Spinal cord (tissue), 10 donors: ENCODE measurements around the gene ERCC5. TPM values are rescaled to one million over a fixed set of nuclear protein-coding genes. Genes with fewer than 3 reads are reported as not detected.

Experiments
- DNase-seq, 6 donors: peaks; one replicate each; pipeline versions ENCODE4 v3.0.0 to v3.0.0-alpha.2; 2013 to 2015; ENCODE audit warnings: low spot score in 6 of 6, low read depth in 4 of 6
- H3K27ac ChIP-seq: one replicate; pipeline ENCODE4 v1.5.1; 2013; ENCODE audit warnings: low read depth, low read length, control low read depth
- H3K27me3 ChIP-seq: one replicate; pipeline ENCODE4 v1.6.1; 2013; ENCODE audit warnings: low read length; ENCODE audit not compliant: control insufficient read depth, insufficient read depth
- H3K36me3 ChIP-seq: one replicate; pipeline ENCODE4 v1.6.1; 2013; ENCODE audit warnings: low read length; ENCODE audit not compliant: control insufficient read depth, insufficient read depth
- H3K4me1 ChIP-seq: one replicate; pipeline ENCODE4 v1.6.1; 2013; ENCODE audit warnings: low read length; ENCODE audit not compliant: control insufficient read depth, insufficient read depth
- H3K4me3 ChIP-seq: one replicate; pipeline ENCODE4 v1.5.1; 2013; ENCODE audit warnings: low read depth, low read length, control low read depth
- H3K9me3 ChIP-seq: one replicate; pipeline ENCODE4 v1.6.1; 2013; ENCODE audit warnings: low read length; ENCODE audit not compliant: control insufficient read depth, insufficient read depth
- whole genome bisulfite sequencing: methylation state at CpG from one replicate; pipeline ENCODE4 v1.1.5; 2013; ENCODE audit warnings: missing lambda C conversion rate; ENCODE audit not compliant: insufficient coverage; 5-methylcytosine and 5-hydroxymethylcytosine counted together
- polyA plus RNA-seq, 2 donors: library from polyadenylated mRNA; unstranded; fragments of 120-200 nt; gene quantifications; one replicate each; pipeline ENCODE4 v1.2.1, GENCODE V29; 2013; ENCODE audit not compliant: insufficient read length in 2 of 2
- total RNA-seq, 2 donors: library from RNA; depleted of rRNA in 1 of 2; stranded (reverse); fragments of 120-200 nt in 1 of 2; fragments of >200 nt in 1 of 2; gene quantifications; one replicate each; pipeline versions ENCODE4 v1.2.3 to v1.2.4, GENCODE V29; 2013 to 2014
- donor health status: healthy.

The ERCC5 gene
- total and polyA plus RNA-seq, 4 donors, result 50.2 to 69.4 (median 55.4) TPM

- H3K27me3 ChIP-seq, result no peaks in the 10 kb centered on the region
- peaks cover 3% of the 10 kb centered on the region for H3K36me3 ChIP-seq
- H3K27ac ChIP-seq, result no peak overlapping the region
- H3K9me3 ChIP-seq, result peaks cover 2% of the 10 kb centered on the region
- 84% methylated on average over 7 of the region's 7 CpGs for WGBS
- DNase-seq, result no peak
- H3K4me3 ChIP-seq, result no peak overlapping the region
- no peaks in the 10 kb centered on the region for H3K4me1 ChIP-seq
Observed at GRCh38 chr13:102814025-102814607, 31.7 kb upstream of the ERCC5 start.

- Histone ChIP-seq H3K9me3 (peaks cover 2% of the 10 kb centered on the region), H3K27ac (no peak overlapping the region), H3K4me1 (no peaks in the 10 kb centered on the region), H3K27me3 (no peaks in the 10 kb centered on the region), H3K4me3 (no peak overlapping the region), H3K36me3 (peaks cover 3% of the 10 kb centered on the region)
- DNase-seq, result no peak
- 82% methylated on average over 2 of the region's 6 CpGs for WGBS
Observed at GRCh38 chr13:102814793-102815192, 31.0 kb upstream of the ERCC5 start.

GRCh38 chr13:102815788-102816187 lies 30.0 kb upstream of the ERCC5 start:
- Histone ChIP-seq H3K4me1 (no peaks in the 10 kb centered on the region), H3K4me3 (no peak overlapping the region), H3K27ac (no peak overlapping the region), H3K36me3 (peaks cover 3% of the 10 kb centered on the region), H3K9me3 (no peaks in the 10 kb centered on the region), H3K27me3 (no peaks in the 10 kb centered on the region)
- no peak for DNase-seq
- 100% methylated on average over 1 of the region's 5 CpGs for WGBS

- Histone ChIP-seq H3K27ac (no peak overlapping the region), H3K4me3 (no peak overlapping the region), H3K36me3 (peaks cover 2% of the 10 kb centered on the region), H3K4me1 (no peaks in the 10 kb centered on the region), H3K9me3 (no peaks in the 10 kb centered on the region), H3K27me3 (no peaks in the 10 kb centered on the region)
- 92% methylated on average over 2 of the region's 4 CpGs for WGBS
- DNase-seq, result no peak
Observed at GRCh38 chr13:102816708-102817107, 29.1 kb upstream of the ERCC5 start.

- DNase-seq, result no peak
- Histone ChIP-seq H3K4me1 (no peaks in the 10 kb centered on the region), H3K27ac (no peak overlapping the region), H3K27me3 (no peaks in the 10 kb centered on the region), H3K36me3 (peaks cover 6% of the 10 kb centered on the region), H3K9me3 (no peaks in the 10 kb centered on the region), H3K4me3 (no peak overlapping the region)
- WGBS, result no CpG with 5 or more reads among the region's 1 CpG
Observed at GRCh38 chr13:102817241-102817640, 28.6 kb upstream of the ERCC5 start.

- H3K27ac ChIP-seq, result no peak overlapping the region
- H3K27me3 ChIP-seq, result no peaks in the 10 kb centered on the region
- H3K36me3 ChIP-seq, result peaks cover 10% of the 10 kb centered on the region
- no peak overlapping the region for H3K4me3 ChIP-seq
- H3K9me3 ChIP-seq, result no peaks in the 10 kb centered on the region
- DNase-seq, result no peak
- no peaks in the 10 kb centered on the region for H3K4me1 ChIP-seq
Observed at GRCh38 chr13:102817907-102818306, 27.9 kb upstream of the ERCC5 start.

- Histone ChIP-seq H3K36me3 (peaks cover 13% of the 10 kb centered on the region), H3K4me1 (no peaks in the 10 kb centered on the region), H3K27me3 (no peaks in the 10 kb centered on the region), H3K9me3 (no peaks in the 10 kb centered on the region), H3K4me3 (no peak overlapping the region), H3K27ac (no peak overlapping the region)
- DNase-seq, result no peak
- 90% methylated on average over 2 of the region's 4 CpGs for WGBS
Observed at GRCh38 chr13:102825400-102825799, 20.4 kb upstream of the ERCC5 start.

- DNase-seq, result no peak
Observed at GRCh38 chr13:102825921-102826706, 19.7 kb upstream of the ERCC5 start.

GRCh38 chr13:102830646-102831045 lies 15.2 kb upstream of the ERCC5 start:
- H3K4me3 ChIP-seq, result no peak overlapping the region
- no peaks in the 10 kb centered on the region for H3K9me3 ChIP-seq
- H3K27ac ChIP-seq, result no peak overlapping the region
- no CpG with 5 or more reads among the region's 4 CpGs for WGBS
- no peaks in the 10 kb centered on the region for H3K4me1 ChIP-seq
- no peaks in the 10 kb centered on the region for H3K27me3 ChIP-seq
- DNase-seq, result no peak
- peaks cover 27% of the 10 kb centered on the region for H3K36me3 ChIP-seq

More at GRCh38 chr13:102825921-102826706, 19.7 kb upstream of the ERCC5 start:
- H3K27ac ChIP-seq, result no peak overlapping the region
- H3K36me3 ChIP-seq, result peaks cover 16% of the 10 kb centered on the region
- 63% methylated on average over 3 of the region's 8 CpGs for WGBS
- H3K27me3 ChIP-seq, result no peaks in the 10 kb centered on the region
- no peaks in the 10 kb centered on the region for H3K9me3 ChIP-seq
- no peaks in the 10 kb centered on the region for H3K4me1 ChIP-seq
- no peak overlapping the region for H3K4me3 ChIP-seq

- WGBS, result no CpG with 5 or more reads among the region's 4 CpGs
- Histone ChIP-seq H3K4me3 (no peak overlapping the region), H3K36me3 (peaks cover 38% of the 10 kb centered on the region), H3K9me3 (no peaks in the 10 kb centered on the region), H3K4me1 (no peaks in the 10 kb centered on the region), H3K27me3 (no peaks in the 10 kb centered on the region), H3K27ac (no peak overlapping the region)
- no peak for DNase-seq
Observed at GRCh38 chr13:102836471-102836870, 9.4 kb upstream of the ERCC5 start.
